GM19397 (cell line): ENCODE measurements around the gene ACCSL.

Source experiments
- ATAC-seq: cut with Tn5 transposase; IDR thresholded peaks from one replicate; pipeline ENCODE4 v1.9.1; 2021; ENCODE audit warnings: mild to moderate bottlenecking, moderate library complexity; ENCODE audit not compliant: unreplicated experiment

The ACCSL gene

GRCh38 chr11:44094260-44094868, 46.6 kb downstream of the ACCSL start:
- ATAC-seq, result no peak

DNA sequence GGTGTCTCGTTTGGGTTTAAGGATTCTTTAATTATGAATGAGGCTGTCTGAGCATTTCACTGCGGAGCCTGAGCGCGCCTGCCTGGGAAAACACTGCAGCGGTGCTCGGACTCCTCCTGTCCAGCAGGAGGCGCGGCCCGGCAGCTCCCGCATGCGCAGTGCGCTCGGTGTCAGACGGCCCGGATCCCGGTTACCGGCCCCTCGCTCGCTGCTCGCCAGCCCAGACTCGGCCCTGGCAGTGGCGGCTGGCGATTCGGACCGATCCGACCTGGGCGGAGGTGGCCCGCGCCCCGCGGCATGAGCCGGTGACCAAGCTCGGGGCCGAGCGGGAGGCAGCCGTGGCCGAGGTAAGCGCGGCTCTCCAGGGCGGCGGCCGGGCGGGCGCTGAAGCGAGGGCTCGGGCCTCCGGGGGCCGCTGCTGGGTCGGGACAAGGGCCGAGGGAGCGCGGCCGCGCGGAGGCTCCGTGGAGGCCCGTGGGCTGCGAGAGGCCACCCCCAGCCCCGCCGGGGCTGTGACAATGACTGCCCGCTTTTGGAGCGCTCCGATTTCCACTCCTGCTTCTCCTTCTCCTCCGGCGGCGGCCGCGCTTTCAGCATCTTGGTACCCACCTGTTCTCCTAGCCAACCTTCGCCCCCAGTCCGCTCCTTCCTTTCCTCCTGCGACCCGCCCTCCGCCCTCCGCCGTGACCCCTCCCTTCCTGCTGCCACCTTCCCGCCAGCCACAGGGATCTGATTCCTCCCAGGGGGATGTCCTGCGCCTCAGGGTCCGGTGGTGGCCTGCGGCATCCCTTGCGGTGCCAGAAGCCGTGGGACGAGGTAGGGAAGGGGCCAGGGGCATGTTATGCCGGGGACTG, 48.0 kb downstream of the ACCSL start, which contains the start of gene EXT2:
Gene EXT2, plus strand, starts transcription at position 173 of the 854 bp plus-strand sequence. CDS start 12,035 bp downstream, outside the sequence.
- ATAC-seq, result peak; percentile 96

DNA sequence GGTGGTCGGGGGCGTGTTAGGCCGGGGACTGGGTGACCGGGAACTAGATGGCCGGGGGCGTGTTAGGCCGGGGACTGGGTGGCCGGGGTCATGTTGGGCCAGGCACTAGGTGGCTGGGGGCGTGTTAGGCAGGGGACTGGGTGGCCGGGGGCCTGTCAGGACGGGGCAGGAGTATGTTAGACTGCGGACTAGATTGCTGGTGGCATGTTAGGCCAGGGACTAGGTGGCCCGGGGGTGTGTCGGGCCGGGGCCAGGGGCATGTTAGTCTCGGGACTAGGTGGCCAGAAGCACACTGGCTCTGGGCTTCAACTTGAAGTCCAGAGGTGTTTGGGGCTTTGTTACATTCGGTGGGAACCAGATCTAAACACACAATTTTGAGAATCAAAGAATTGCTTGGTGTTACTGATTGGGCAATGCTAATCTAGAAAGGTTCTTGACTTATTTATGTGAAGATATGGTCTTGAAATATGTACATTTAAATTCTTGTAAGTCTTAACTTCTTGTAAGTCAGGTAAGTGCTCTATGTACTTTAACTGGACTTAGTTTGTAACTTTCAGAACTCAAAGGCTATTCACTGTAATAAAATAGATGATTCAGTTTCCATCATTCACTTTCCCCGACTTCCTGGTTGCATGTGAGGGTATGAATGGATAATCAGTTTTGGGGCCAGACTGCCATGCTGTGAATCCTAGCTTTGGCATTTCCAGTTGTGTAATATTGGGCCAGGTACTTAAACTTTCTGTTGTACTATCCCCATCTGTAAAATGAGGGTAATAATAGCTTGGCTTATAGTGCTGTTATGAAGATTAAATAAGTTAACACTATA, 48.8 kb downstream of the ACCSL start:
- ATAC-seq, result no peak

GRCh38 chr11:44097821-44098220, 50.0 kb downstream of the ACCSL start:
- no peak for ATAC-seq

DNA sequence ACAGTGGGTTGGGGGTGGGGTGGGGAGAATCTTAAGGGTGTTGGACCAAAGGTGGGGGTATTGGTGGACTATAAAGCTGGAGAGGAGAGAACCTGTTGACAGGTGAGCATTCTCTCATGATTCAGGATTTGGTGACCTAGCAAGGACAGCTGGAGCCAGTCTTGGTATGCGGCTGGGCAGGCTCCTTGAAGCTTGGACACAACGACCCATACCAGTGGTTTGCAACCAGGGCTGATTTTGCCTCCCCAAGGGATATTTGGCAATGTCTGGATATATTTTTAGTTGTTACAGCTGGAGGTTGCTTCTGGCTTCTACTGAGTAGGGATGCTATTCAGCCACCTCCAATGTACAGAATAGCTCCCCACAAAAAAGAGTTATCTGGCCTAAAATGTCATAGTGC, 53.3 kb downstream of the ACCSL start:
- no peak for ATAC-seq

GRCh38 chr11:44104481-44105294, 56.9 kb downstream of the ACCSL start:
- ATAC-seq, result no peak

DNA sequence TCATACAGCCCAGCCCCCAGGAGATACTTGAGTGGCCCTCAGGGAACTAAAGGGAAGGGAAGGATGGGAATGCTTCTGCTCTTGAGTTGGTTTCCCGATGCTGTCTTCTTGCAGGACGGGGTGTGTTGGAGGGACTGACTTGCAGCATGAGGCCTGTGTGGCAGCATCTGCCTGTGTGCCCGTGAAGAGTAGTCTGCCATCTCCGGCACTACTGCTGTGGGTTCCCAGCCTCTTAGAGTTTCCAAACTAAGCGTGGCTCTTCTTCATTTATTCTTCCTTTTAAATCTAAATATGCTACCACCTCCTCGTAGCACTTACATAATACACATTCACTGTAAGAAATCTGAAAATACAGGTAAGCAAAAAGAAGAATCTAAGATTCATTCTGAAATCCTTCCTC, 60.5 kb downstream of the ACCSL start:
- no peak for ATAC-seq
